Measurements from ENCODE around the gene TNXB. TPM values are rescaled to one million over a fixed set of nuclear protein-coding genes. Genes with fewer than 3 reads are reported as not detected.
"Not testable (repeated sequence)": the region's sequence is repeated elsewhere in the genome, so short reads cannot be mapped to it uniquely, and the experiment has no call there.

The TNXB gene
- total RNA-seq, 2 donors from 2014 or later, result 194 to 210 TPM

DNA sequence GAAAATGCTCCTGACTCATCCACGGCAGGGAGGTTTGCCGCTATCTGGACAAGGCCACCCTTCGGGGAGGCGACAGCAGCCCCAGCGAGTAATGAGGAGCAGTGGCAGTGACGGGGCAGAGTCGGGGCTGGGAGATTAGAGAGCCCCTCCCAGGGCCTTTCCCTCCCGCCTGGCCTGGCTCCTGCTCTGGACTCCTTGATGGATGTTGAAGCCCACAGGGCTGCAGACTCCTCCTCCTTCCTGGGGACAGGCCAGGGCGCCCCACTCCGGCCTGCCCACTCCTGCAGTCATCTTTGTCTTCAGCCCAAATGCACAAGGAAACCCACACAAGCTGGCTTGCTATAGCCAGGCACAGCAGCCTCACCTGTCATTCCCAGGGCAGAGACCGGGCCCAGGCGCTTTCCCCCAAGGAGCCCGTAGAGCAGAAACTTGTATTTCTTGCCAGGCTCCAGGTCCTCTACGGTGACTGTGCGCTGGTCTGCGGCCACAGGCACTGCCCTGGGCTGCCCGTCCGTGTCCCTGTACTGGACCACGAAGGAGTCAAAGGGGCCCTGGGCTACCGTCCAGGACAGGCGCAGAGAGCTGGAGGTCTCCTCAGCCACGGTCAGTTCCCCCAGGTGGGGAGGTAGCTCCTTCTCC lies 63.2 kb downstream of the TNXB start:
- Histone ChIP-seq H3K36me3 (peaks cover 3% of the 10 kb centered on the region), H3K9me3 (no peaks in the 10 kb centered on the region), H3K4me3 (no peak overlapping the region), H3K27ac (peak overlapping the region in 1 of 2 donors; percentile 44), H3K27me3 (replicated peaks; ENCODE audit: insufficient read depth) (no peaks in the 10 kb centered on the region), H3K4me1 (ENCODE audit: control insufficient read depth in 1 of 2, low read depth in 2 of 2) (peaks cover 7 to 15% of the 10 kb centered on the region in 2 donors)
- ATAC-seq (ENCODE audit: insufficient number of reproducible peaks, low FRiP score, low read depth), result no peak
- no peak for TF ChIP-seq CTCF (IDR thresholded peaks at IDR 0.05)
- DNase-seq (ENCODE audit: low spot score), result no peak

DNA sequence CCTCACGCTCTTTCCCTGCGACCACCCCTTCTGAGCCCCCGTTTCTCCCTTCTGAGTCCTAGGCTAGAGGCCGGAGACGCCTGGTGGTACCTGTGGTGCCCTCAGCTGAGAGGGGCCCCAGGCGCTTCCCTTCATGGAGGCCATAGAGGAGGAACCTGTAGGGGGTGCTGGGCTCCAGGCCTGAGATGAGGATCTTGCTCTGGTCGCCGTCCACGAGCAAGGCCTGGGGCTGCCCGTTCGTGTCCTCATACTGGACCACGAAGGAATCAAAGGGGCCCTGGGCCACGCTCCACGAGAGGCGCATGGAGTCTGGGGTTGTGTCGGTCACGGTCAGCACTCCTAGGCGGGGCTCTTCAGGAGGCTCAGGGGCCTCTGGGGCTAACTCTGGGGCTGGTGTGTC lies 64.2 kb downstream of the TNXB start:
- not testable (repeated sequence) for H3K9me3 ChIP-seq; H3K36me3 ChIP-seq; H3K4me3 ChIP-seq; H3K27ac ChIP-seq; DNase-seq (ENCODE audit: low spot score); H3K27me3 ChIP-seq (replicated peaks; ENCODE audit: insufficient read depth); ATAC-seq (ENCODE audit: insufficient number of reproducible peaks, low FRiP score, low read depth)
- peaks cover 7 to 15% of the 10 kb centered on the region in 2 donors for H3K4me1 ChIP-seq (ENCODE audit: control insufficient read depth in 1 of 2, low read depth in 2 of 2)

DNA sequence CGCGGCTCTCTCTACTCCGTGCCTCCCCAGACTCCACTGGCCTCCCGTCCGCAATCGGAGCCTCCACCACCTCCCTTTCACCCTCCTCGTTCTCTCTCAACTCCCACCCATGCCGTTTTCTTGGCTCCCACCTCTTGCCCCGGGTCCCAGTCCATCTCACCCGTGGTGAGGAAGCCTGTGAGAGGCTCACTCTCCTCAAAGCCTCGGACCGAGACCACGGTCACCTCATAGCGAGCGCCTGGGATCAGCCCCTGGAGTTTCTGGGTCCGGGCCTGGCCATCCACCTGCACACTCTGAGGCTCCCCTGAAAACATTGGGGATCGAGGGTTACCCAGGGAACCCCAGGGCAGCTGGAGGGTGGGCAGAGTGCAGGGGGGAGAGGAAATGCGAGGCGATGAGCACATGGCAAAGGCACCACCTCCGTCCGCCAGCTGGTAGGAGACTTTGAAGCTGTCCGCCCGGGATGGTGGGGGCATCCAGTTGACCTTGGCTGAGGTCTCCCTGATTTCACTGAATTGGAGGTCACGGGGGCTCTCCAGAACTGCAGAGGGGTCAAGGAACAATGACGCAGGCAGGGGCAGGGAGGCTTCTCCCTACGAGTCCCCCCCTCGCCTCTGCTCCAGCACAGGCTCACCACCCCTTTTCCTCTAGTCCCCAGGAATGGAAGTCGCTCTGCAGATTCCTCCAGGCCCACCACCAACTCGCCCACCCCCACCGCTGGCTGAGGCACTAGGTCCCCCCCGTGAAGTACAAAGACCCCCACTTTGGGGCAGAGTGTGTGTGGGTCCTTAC lies 65.4 kb downstream of the TNXB start:
- not testable (repeated sequence) for ATAC-seq (ENCODE audit: insufficient number of reproducible peaks, low FRiP score, low read depth); H3K9me3 ChIP-seq; DNase-seq (ENCODE audit: low spot score); H3K27ac ChIP-seq; H3K4me3 ChIP-seq; H3K36me3 ChIP-seq; H3K27me3 ChIP-seq (replicated peaks; ENCODE audit: insufficient read depth)
- H3K4me1 ChIP-seq (ENCODE audit: control insufficient read depth in 1 of 2, low read depth in 2 of 2), result peaks cover 7 to 15% of the 10 kb centered on the region in 2 donors

DNA sequence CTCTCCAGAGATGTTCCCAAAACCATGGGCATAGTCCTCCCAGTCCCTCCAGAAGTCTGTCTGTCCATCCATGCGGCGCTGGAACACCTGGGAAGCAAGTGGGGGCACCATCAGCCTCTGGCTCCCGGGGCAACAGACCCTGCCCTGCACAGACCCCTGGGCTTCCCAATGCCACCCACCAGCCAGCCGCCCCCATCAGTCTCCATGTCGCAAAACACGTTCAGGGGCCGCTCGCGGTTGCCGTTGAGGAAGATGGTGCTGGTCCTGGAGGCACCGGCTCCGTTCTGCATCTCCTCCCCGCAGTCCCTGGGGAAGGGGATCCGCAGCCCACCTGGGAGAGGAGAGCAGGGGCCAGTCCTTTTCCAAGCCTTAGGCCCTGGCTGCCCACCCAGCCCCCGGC lies 66.9 kb downstream of the TNXB start:
- H3K36me3 ChIP-seq; H3K4me3 ChIP-seq; H3K9me3 ChIP-seq; H3K4me1 ChIP-seq (ENCODE audit: control insufficient read depth in 1 of 2, low read depth in 2 of 2); ATAC-seq (ENCODE audit: insufficient number of reproducible peaks, low FRiP score, low read depth); DNase-seq (ENCODE audit: low spot score); H3K27ac ChIP-seq; H3K27me3 ChIP-seq (replicated peaks; ENCODE audit: insufficient read depth): not testable (repeated sequence)

- H3K27ac ChIP-seq; H3K4me3 ChIP-seq; H3K36me3 ChIP-seq; H3K27me3 ChIP-seq (replicated peaks; ENCODE audit: insufficient read depth); DNase-seq (ENCODE audit: low spot score); ATAC-seq (ENCODE audit: insufficient number of reproducible peaks, low FRiP score, low read depth); H3K4me1 ChIP-seq (ENCODE audit: control insufficient read depth in 1 of 2, low read depth in 2 of 2); H3K9me3 ChIP-seq: not testable (repeated sequence)
Measured at GRCh38 chr6:32041385-32041784, 67.8 kb downstream of the TNXB start.

- not testable (repeated sequence) for DNase-seq (ENCODE audit: low spot score); H3K36me3 ChIP-seq; H3K27me3 ChIP-seq (replicated peaks; ENCODE audit: insufficient read depth); H3K4me1 ChIP-seq (ENCODE audit: control insufficient read depth in 1 of 2, low read depth in 2 of 2); H3K27ac ChIP-seq; H3K4me3 ChIP-seq; ATAC-seq (ENCODE audit: insufficient number of reproducible peaks, low FRiP score, low read depth); H3K9me3 ChIP-seq
Measured at GRCh38 chr6:32041050-32041321, 68.2 kb downstream of the TNXB start.

DNA sequence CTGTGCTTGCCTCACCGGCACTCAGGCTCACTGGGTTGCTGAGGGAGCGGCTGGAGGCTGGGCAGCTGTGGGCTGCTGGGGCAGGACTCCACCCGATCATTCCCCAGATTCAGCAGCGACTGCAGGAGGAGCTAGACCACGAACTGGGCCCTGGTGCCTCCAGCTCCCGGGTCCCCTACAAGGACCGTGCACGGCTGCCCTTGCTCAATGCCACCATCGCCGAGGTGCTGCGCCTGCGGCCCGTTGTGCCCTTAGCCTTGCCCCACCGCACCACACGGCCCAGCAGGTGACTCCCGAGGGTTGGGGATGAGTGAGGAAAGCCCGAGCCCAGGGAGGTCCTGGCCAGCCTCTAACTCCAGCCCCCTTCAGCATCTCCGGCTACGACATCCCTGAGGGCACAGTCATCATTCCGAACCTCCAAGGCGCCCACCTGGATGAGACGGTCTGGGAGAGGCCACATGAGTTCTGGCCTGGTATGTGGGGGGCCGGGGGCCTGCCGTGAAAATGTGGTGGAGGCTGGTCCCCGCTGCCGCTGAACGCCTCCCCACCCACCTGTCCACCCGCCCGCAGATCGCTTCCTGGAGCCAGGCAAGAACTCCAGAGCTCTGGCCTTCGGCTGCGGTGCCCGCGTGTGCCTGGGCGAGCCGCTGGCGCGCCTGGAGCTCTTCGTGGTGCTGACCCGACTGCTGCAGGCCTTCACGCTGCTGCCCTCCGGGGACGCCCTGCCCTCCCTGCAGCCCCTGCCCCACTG lies 68.7 kb downstream of the TNXB start:
- H3K27ac ChIP-seq; H3K36me3 ChIP-seq; H3K27me3 ChIP-seq (replicated peaks; ENCODE audit: insufficient read depth); ATAC-seq (ENCODE audit: insufficient number of reproducible peaks, low FRiP score, low read depth); H3K4me1 ChIP-seq (ENCODE audit: control insufficient read depth in 1 of 2, low read depth in 2 of 2); H3K4me3 ChIP-seq; H3K9me3 ChIP-seq; DNase-seq (ENCODE audit: low spot score): not testable (repeated sequence)

GRCh38 chr6:32039321-32040274 lies 69.5 kb downstream of the TNXB start:
- DNase-seq (ENCODE audit: low spot score); H3K9me3 ChIP-seq; H3K4me1 ChIP-seq (ENCODE audit: control insufficient read depth in 1 of 2, low read depth in 2 of 2); H3K27me3 ChIP-seq (replicated peaks; ENCODE audit: insufficient read depth); H3K36me3 ChIP-seq; H3K27ac ChIP-seq; ATAC-seq (ENCODE audit: insufficient number of reproducible peaks, low FRiP score, low read depth); H3K4me3 ChIP-seq: not testable (repeated sequence)

DNA sequence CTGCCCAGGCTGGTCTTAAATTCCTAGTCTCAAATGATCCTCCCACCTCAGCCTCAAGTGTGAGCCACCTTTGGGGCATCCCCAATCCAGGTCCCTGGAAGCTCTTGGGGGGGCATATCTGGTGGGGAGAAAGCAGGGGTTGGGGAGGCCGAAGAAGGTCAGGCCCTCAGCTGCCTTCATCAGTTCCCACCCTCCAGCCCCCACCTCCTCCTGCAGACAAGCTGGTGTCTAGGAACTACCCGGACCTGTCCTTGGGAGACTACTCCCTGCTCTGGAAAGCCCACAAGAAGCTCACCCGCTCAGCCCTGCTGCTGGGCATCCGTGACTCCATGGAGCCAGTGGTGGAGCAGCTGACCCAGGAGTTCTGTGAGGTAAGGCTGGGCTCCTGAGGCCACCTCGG lies 70.3 kb downstream of the TNXB start:
- H3K36me3 ChIP-seq; DNase-seq (ENCODE audit: low spot score); H3K4me3 ChIP-seq; ATAC-seq (ENCODE audit: insufficient number of reproducible peaks, low FRiP score, low read depth); H3K4me1 ChIP-seq (ENCODE audit: control insufficient read depth in 1 of 2, low read depth in 2 of 2); H3K27ac ChIP-seq; H3K9me3 ChIP-seq; H3K27me3 ChIP-seq (replicated peaks; ENCODE audit: insufficient read depth): not testable (repeated sequence)

DNA sequence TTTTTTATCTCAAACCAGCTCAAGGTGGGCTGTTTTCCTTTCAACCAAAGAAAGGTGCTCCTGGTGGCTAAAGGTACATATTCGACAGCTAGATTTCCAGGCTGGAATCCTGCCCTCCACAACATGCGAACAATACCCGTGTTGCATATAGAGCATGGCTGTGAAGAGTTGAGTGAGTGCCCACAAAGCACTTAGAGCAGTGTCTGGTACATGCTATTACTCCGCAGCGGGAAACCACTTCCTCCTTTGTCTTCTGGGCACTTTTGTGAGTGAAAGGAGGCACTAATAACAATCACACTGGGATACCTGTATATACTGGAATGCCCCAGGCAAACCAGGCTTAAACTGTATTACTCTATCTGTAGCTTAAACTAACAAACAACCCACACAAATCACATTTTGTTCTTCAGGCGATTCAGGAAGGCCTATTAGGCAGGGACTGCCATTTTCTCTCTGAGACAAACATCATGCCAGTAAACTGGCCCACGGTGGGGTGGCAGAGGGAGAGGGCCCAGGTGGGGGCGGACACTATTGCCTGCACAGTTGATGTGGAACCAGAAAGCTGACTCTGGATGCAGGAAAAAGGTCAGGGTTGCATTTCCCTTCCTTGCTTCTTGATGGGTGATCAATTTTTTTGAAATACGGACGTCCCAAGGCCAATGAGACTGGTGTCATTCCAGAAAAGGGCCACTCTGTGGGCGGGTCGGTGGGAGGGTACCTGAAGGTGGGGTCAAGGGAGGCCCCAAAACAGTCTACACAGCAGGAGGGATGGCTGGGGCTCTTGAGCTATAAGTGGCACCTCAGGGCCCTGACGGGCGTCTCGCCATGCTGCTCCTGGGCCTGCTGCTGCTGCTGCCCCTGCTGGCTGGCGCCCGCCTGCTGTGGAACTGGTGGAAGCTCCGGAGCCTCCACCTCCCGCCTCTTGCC lies 71.3 kb downstream of the TNXB start, which contains the start of gene CYP21A2:
Gene CYP21A2 (plus strand): TSS at position 818 of the 927 bp plus-strand sequence. CDS start 8 bp downstream, at position 826.
- not testable (repeated sequence) for H3K27me3 ChIP-seq (replicated peaks; ENCODE audit: insufficient read depth); DNase-seq (ENCODE audit: low spot score); H3K4me1 ChIP-seq (ENCODE audit: control insufficient read depth in 1 of 2, low read depth in 2 of 2); H3K27ac ChIP-seq; ATAC-seq (ENCODE audit: insufficient number of reproducible peaks, low FRiP score, low read depth); H3K9me3 ChIP-seq; H3K36me3 ChIP-seq; H3K4me3 ChIP-seq

Measured in thoracic aorta (tissue), 2 donors.